HepG2 (cell line): Measurements from ENCODE around the gene BEX3. TPM values are rescaled to one million over a fixed set of nuclear protein-coding genes. Genes with fewer than 3 reads are reported as not detected.

Experiments
- CCDC6 ChIP-seq: sonication (generic); formaldehyde crosslinking; IDR thresholded peaks from 2 replicates; pipeline ENCODE4 v1.8.1; 2022; ENCODE audit warnings: mild to moderate bottlenecking, missing genetic modification reagents, moderate library complexity
- ESRRA ChIP-seq: sonication (generic); formaldehyde crosslinking; IDR thresholded peaks from 2 replicates; pipeline ENCODE4 v1.5.1; 2020; ENCODE audit warnings: mild to moderate bottlenecking, low read depth, missing genetic modification reagents
- HIVEP1 ChIP-seq: sonication (generic); formaldehyde crosslinking; IDR thresholded peaks from 2 replicates; pipeline ENCODE4 v1.4.0; 2020; ENCODE audit warnings: mild to moderate bottlenecking, missing genetic modification reagents
- HNRNPK ChIP-seq: fragments of 200-400 bp; formaldehyde crosslinking; IDR thresholded peaks from 2 replicates; pipeline ENCODE4 v1.6.1; 2018; ENCODE audit warnings: low read length, low read depth, moderate library complexity, mild to moderate bottlenecking; ENCODE audit not compliant: poor library complexity, severe bottlenecking
- MTF2 ChIP-seq: sonication (generic); formaldehyde crosslinking; IDR thresholded peaks from 2 replicates; pipeline ENCODE4 v1.5.0; 2020; ENCODE audit warnings: missing genetic modification reagents, borderline replicate concordance
- NONO ChIP-seq, 2 experiments: fragments of 450-650 bp in 1 of 2; sonication (generic) in 1 of 2; formaldehyde crosslinking in 1 of 2; IDR thresholded peaks in 1 of 2; conservative IDR thresholded peaks in 1 of 2; 2 replicates each; pipeline versions ENCODE4 v1.6.1 to v1.8.0; 2017 to 2022; ENCODE audit warnings: mild to moderate bottlenecking in 1 of 2, missing genetic modification reagents in 1 of 2, moderate library complexity in 1 of 2
- SNAPC2 ChIP-seq: sonication (generic); formaldehyde crosslinking; IDR thresholded peaks from 2 replicates; pipeline ENCODE4 v1.8.1; 2022; ENCODE audit warnings: mild to moderate bottlenecking, missing genetic modification reagents
- SP2 ChIP-seq: sonication (generic); formaldehyde crosslinking; IDR thresholded peaks from 2 replicates; pipeline ENCODE4 v1.5.1; 2020; ENCODE audit warnings: mild to moderate bottlenecking, missing genetic modification reagents
- TSC22D2 ChIP-seq: sonication (generic); formaldehyde crosslinking; IDR thresholded peaks from 2 replicates; pipeline ENCODE4 v1.5.1; 2020; ENCODE audit warnings: missing genetic modification reagents, mild to moderate bottlenecking, borderline replicate concordance
- ZC3H4 ChIP-seq: sonication (generic); formaldehyde crosslinking; IDR thresholded peaks from 2 replicates; pipeline ENCODE4 v1.4.0; 2020; ENCODE audit warnings: missing genetic modification reagents, borderline replicate concordance
- ZFP62 ChIP-seq: sonication (generic); formaldehyde crosslinking; IDR thresholded peaks from 2 replicates; pipeline ENCODE4 v1.4.0; 2020; ENCODE audit warnings: missing genetic modification reagents
- ZNF446 ChIP-seq: sonication (generic); formaldehyde crosslinking; IDR thresholded peaks from 2 replicates; pipeline ENCODE4 v1.5.0; 2020; ENCODE audit warnings: mild to moderate bottlenecking, missing genetic modification reagents
- ZNF605 ChIP-seq: sonication (generic); formaldehyde crosslinking; IDR thresholded peaks from 2 replicates; pipeline ENCODE4 v1.8.0; 2022; ENCODE audit warnings: mild to moderate bottlenecking, missing genetic modification reagents
- ZNF775 ChIP-seq: sonication (generic); formaldehyde crosslinking; IDR thresholded peaks from 2 replicates; pipeline ENCODE4 v1.4.0; 2020; ENCODE audit warnings: missing genetic modification reagents, mild to moderate bottlenecking, moderate library complexity, borderline replicate concordance
- polyA plus RNA-seq, 8 experiments: library from polyadenylated mRNA; depleted of rRNA in 3 of 8; stranded (reverse) in 7 of 8; unstranded in 1 of 8; fragments of >200 nt; fragmentation: Illumina TruSeq in 4 of 8; extraction: Trizol in 4 of 8; gene quantifications; 2 replicates each; pipeline versions ENCODE4 v1.2.1 to v1.2.3, GENCODE V29; 2011 to 2016; ENCODE audit warnings: low read depth in 4 of 8, missing spikeins in 1 of 8, mixed read lengths in 1 of 8; ENCODE audit not compliant: insufficient read depth in 1 of 8
- total RNA-seq, 5 experiments: library from RNA; depleted of rRNA; stranded (reverse); fragments of >200 nt; fragmentation: Illumina TruSeq; extraction: Trizol; gene quantifications; 2 replicates each; pipeline ENCODE4 v1.2.3, GENCODE V29; 2016; ENCODE audit warnings: low read depth in 1 of 5
- TF ChIP-seq, protein P1 (sequence below): sonication (generic); formaldehyde crosslinking; IDR thresholded peaks from 2 replicates; pipeline ENCODE4 v1.5.1; 2020; ENCODE audit warnings: mild to moderate bottlenecking, missing genetic modification reagents, borderline replicate concordance
- TF ChIP-seq, protein P2 (sequence below): sonication (generic); formaldehyde crosslinking; IDR thresholded peaks from 2 replicates; pipeline ENCODE4 v1.8.0; 2023; ENCODE audit warnings: mild to moderate bottlenecking, missing genetic modification reagents
- TF ChIP-seq, protein P3 (sequence below): IDR thresholded peaks from 2 replicates; pipeline ENCODE4 v1.6.1; 2016; ENCODE audit warnings: low read depth, borderline replicate concordance

Gene BEX3
- total and polyA plus RNA-seq, 2 of the 13 experiments (the other 11 are each of a cell fraction or from before 2014, with no cell fraction given): 50.9 to 55.8 TPM

DNA sequence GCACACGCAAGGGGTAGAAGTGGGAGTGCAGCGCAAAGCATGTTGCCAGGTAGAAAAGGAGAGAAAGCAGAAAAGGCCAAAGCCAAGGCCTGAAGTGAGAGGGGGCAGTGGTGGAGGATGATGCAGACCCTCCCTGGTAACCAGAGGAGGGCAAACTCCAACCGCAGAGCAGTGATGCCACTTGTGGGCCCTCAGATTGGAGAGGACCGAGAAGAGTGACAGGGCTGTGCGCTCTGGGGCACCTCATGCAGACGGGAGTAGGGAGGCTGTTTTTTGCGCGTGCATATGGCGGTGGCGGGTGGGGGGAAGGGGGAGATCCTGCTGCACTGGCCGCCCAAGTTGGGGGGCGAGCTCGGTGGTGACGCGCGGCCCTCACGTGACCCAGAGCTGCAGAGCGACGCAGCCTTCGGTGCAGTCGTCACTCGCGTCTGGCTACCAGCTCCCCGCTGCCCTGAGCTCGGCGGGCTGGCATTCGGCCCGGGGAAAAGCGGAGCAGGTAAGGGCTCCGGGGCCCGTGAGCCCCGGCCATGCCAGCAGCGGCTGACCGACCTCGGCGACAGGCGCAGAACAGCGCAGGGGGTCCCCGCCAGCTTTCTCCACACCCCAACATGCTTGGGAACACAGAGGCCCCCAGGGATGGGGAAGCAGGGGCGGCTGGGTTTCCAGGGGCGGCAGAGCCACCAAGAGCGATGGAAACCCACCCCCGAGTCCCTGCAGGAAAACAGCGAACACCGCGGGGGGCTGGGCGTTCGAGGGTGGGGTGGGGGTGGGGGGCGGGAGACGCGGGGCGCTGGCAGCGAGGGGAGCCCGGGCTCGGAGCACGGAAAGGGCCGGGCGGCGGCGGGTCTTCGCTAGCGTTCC is at the start of gene BEX3 (continued):
- TF ChIP-seq, protein P1, sequence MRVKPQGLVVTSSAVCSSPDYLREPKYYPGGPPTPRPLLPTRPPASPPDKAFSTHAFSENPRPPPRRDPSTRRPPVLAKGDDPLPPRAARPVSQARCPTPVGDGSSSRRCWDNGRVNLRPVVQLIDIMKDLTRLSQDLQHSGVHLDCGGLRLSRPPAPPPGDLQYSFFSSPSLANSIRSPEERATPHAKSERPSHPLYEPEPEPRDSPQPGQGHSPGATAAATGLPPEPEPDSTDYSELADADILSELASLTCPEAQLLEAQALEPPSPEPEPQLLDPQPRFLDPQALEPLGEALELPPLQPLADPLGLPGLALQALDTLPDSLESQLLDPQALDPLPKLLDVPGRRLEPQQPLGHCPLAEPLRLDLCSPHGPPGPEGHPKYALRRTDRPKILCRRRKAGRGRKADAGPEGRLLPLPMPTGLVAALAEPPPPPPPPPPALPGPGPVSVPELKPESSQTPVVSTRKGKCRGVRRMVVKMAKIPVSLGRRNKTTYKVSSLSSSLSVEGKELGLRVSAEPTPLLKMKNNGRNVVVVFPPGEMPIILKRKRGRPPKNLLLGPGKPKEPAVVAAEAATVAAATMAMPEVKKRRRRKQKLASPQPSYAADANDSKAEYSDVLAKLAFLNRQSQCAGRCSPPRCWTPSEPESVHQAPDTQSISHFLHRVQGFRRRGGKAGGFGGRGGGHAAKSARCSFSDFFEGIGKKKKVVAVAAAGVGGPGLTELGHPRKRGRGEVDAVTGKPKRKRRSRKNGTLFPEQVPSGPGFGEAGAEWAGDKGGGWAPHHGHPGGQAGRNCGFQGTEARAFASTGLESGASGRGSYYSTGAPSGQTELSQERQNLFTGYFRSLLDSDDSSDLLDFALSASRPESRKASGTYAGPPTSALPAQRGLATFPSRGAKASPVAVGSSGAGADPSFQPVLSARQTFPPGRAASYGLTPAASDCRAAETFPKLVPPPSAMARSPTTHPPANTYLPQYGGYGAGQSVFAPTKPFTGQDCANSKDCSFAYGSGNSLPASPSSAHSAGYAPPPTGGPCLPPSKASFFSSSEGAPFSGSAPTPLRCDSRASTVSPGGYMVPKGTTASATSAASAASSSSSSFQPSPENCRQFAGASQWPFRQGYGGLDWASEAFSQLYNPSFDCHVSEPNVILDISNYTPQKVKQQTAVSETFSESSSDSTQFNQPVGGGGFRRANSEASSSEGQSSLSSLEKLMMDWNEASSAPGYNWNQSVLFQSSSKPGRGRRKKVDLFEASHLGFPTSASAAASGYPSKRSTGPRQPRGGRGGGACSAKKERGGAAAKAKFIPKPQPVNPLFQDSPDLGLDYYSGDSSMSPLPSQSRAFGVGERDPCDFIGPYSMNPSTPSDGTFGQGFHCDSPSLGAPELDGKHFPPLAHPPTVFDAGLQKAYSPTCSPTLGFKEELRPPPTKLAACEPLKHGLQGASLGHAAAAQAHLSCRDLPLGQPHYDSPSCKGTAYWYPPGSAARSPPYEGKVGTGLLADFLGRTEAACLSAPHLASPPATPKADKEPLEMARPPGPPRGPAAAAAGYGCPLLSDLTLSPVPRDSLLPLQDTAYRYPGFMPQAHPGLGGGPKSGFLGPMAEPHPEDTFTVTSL: no peak
- TF ChIP-seq SP2 (CRISPR knock-in tag): no peak
- TF ChIP-seq ESRRA (CRISPR knock-in tag): no peak
- no peak for TF ChIP-seq ZNF446 (CRISPR knock-in tag)
- TF ChIP-seq ZC3H4: no peak
- TF ChIP-seq ZFP62: no peak
- TF ChIP-seq NONO (IDR thresholded peaks at IDR 0.05): no peak
- TF ChIP-seq NONO (CRISPR knock-in tag; conservative IDR thresholded peaks at IDR 0.05): 0 out of 2 replicates have a peak, but pooled peaks have one; percentile 22
- TF ChIP-seq, protein P2, sequence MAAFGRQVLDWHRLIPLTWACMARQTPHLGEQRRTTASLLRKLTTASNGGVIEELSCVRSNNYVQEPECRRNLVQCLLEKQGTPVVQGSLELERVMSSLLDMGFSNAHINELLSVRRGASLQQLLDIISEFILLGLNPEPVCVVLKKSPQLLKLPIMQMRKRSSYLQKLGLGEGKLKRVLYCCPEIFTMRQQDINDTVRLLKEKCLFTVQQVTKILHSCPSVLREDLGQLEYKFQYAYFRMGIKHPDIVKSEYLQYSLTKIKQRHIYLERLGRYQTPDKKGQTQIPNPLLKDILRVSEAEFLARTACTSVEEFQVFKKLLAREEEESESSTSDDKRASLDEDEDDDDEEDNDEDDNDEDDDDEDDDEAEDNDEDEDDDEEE (CRISPR knock-in tag): no peak
- no peak for TF ChIP-seq MTF2 (CRISPR knock-in tag)
- no peak for TF ChIP-seq CCDC6 (CRISPR knock-in tag)
- no peak for TF ChIP-seq HNRNPK
- no peak for TF ChIP-seq TSC22D2 (CRISPR knock-in tag)
- no peak for TF ChIP-seq HIVEP1 (CRISPR knock-in tag)
- TF ChIP-seq, protein P3, sequence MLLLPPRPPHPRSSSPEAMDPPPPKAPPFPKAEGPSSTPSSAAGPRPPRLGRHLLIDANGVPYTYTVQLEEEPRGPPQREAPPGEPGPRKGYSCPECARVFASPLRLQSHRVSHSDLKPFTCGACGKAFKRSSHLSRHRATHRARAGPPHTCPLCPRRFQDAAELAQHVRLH (CRISPR knock-in tag): no peak
- no peak for TF ChIP-seq ZNF605 (CRISPR knock-in tag)
- TF ChIP-seq SNAPC2 (CRISPR knock-in tag): no peak
- no peak for TF ChIP-seq ZNF775 (CRISPR knock-in tag)
